ENCODE measurements around the gene SSR3. TPM values are rescaled to one million over a fixed set of nuclear protein-coding genes. Genes with fewer than 3 reads are reported as not detected.

The SSR3 gene
- total RNA-seq, 1 experiment from 2014 or later: 177 TPM

GRCh38 chr3:156511987-156512677, 42.8 kb downstream of the SSR3 start:
- BruUV-seq (replicated peaks): no TSS peak
- TF ChIP-seq CTCF (IDR thresholded peaks at IDR 0.05 in 2 of 3, conservative IDR thresholded peaks at IDR 0.05 in 1 of 3; ENCODE audit: borderline replicate concordance in 1 of 3, insufficient read depth in 1 of 3, low read depth in 2 of 3, low read length in 2 of 3): no peak
- no peak for TF ChIP-seq ELF1 (IDR thresholded peaks at IDR 0.05; ENCODE audit: borderline replicate concordance, low read depth)
- ChIA-PET CTCF (no interaction called here), RAD21 (ENCODE audit: low non-redundant PET in 1 of 2, low total read pairs in 2 of 2, uncharacterized antibody in 2 of 2, unreplicated experiment in 2 of 2) (no interaction called here), POLR2A (no interaction called here)
- Histone ChIP-seq H3K4me1 (ENCODE audit: control insufficient read depth in 1 of 2, insufficient read depth in 2 of 2, low read length in 2 of 2) (peaks cover 4 to 6% of the 10 kb centered on the region in 2 experiments; a peak in 2 of 4 replicates), H2AFZ (ENCODE audit: low read depth, low read length, poor library complexity, severe bottlenecking) (no peak overlapping the region), H3K9me2 (ENCODE audit: insufficient read depth) (no peaks in the 10 kb centered on the region), H3K4me3 (replicated peaks in 1 of 2; ENCODE audit: low read depth in 1 of 2, low read length in 2 of 2) (no peak overlapping the region), H3K9me3 (ENCODE audit: control insufficient read depth in 1 of 2, insufficient read depth in 1 of 2, low read depth in 1 of 2, low read length in 2 of 2) (no peaks in the 10 kb centered on the region), H3K9ac (ENCODE audit: low read length) (no peak overlapping the region), H3K79me2 (ENCODE audit: insufficient read depth, low read length) (no peaks in the 10 kb centered on the region), H3K36me3 (ENCODE audit: control insufficient read depth in 1 of 2, insufficient read depth in 2 of 2, low read length in 2 of 2) (no peaks in the 10 kb centered on the region), H3K27me3 (ENCODE audit: insufficient read depth, low read length) (no peaks in the 10 kb centered on the region), H3K4me2 (ENCODE audit: low read length) (no peak overlapping the region), H3K27ac (ENCODE audit: low read depth, low read length) (no peak overlapping the region), H4K20me1 (ENCODE audit: insufficient read depth) (no peaks in the 10 kb centered on the region)
- intact Hi-C loops (cut with micrococcal nuclease): loop anchor here (10.0 kb wide), 1 partner anchor 517 kb away; no protein-coding TSS in a partner anchor
- no peak for DNase-seq (ENCODE audit: low read depth, low spot score)
- ATAC-seq: no peak

Measured in HCT116 (cell line).